IMR-90 (cell line): ENCODE data around the gene GPR17. TPM values are rescaled to one million over a fixed set of nuclear protein-coding genes. Genes with fewer than 3 reads are reported as not detected.

Experiments
- ATAC-seq: fragments of 200-7000 bp; cut with Tn5 transposase; 2 replicates; pipeline ENCODE4 v1.9.1; 2020; ENCODE audit warnings: low read depth, mild to moderate bottlenecking, moderate library complexity
- BruUV-seq: library from RNA; stranded (reverse); fragments of 400-500 nt; replicated peaks from 2 replicates; lab custom pipeline; 2021; lab: Mats Ljungman, UMichigan
- CTCF ChIA-PET: fragments of 300-600 bp; formaldehyde crosslinking; extraction: SDS; loops from one replicate; lab custom pipeline; 2021; ENCODE audit warnings: antibody characterized with exemption; lab: Yijun Ruan, JAX
- POLR2A ChIA-PET: fragments of 300-600 bp; sonication (Branson Sonifier 250); formaldehyde crosslinking; loops from one replicate; lab custom pipeline; 2022; ENCODE audit warnings: antibody characterized with exemption; ENCODE audit not compliant: unreplicated experiment; lab: Charles Lee
- DNase-seq: peaks from one replicate; pipeline ENCODE4 v3.0.0; 2013
- H2AFZ ChIP-seq: replicated peaks from 2 replicates; pipeline ENCODE3; 2013; ENCODE audit warnings: low read length, mild to moderate bottlenecking; ENCODE audit not compliant: poor library complexity
- H2AK5ac ChIP-seq: 2 replicates; pipeline ENCODE4 v1.6.1; 2013; ENCODE audit warnings: low read depth, low read length, inconsistent platforms
- H2AK9ac ChIP-seq: replicated peaks from 2 replicates; pipeline ENCODE3; 2013; ENCODE audit warnings: mild to moderate bottlenecking, low read depth, low read length, moderate library complexity; ENCODE audit not compliant: poor library complexity
- H2BK120ac ChIP-seq: 2 replicates; pipeline ENCODE4 v1.6.1; 2013; ENCODE audit warnings: low read depth, low read length, inconsistent platforms
- H2BK15ac ChIP-seq: 3 replicates; pipeline ENCODE4 v1.6.1; 2013; ENCODE audit warnings: low read depth, low read length, inconsistent platforms
- H2BK20ac ChIP-seq: 2 replicates; pipeline ENCODE4 v1.6.1; 2013; ENCODE audit warnings: low read depth, mild to moderate bottlenecking, inconsistent platforms, low read length, moderate library complexity
- H2BK5ac ChIP-seq: 2 replicates; pipeline ENCODE4 v1.6.1; 2013; ENCODE audit warnings: mild to moderate bottlenecking, low read depth, low read length, inconsistent platforms; ENCODE audit not compliant: poor library complexity, severe bottlenecking
- H3K14ac ChIP-seq: replicated peaks from 2 replicates; pipeline ENCODE4 v1.6.1; 2013; ENCODE audit warnings: low read depth, low read length, inconsistent platforms
- H3K18ac ChIP-seq: 2 replicates; pipeline ENCODE4 v1.6.1; 2013; ENCODE audit warnings: low read depth, low read length, control low read depth
- H3K23ac ChIP-seq: 2 replicates; pipeline ENCODE4 v1.6.1; 2013; ENCODE audit warnings: low read depth, low read length, inconsistent platforms
- H3K27ac ChIP-seq: 2 replicates; pipeline ENCODE4 v1.5.1; 2013; ENCODE audit warnings: mild to moderate bottlenecking, control low read depth, low read length; ENCODE audit not compliant: insufficient read depth
- H3K27me3 ChIP-seq: 2 replicates; pipeline ENCODE4 v1.6.1; 2013; ENCODE audit warnings: low read length; ENCODE audit not compliant: control insufficient read depth, insufficient read depth
- H3K36me3 ChIP-seq: 2 replicates; pipeline ENCODE4 v1.6.1; 2013; ENCODE audit warnings: low read length, mixed read lengths; ENCODE audit not compliant: control insufficient read depth, insufficient read depth
- H3K4ac ChIP-seq: 2 replicates; pipeline ENCODE4 v1.6.1; 2013; ENCODE audit warnings: low read depth, low read length, inconsistent platforms
- H3K4me1 ChIP-seq: 2 replicates; pipeline ENCODE4 v1.6.1; 2013; ENCODE audit warnings: low read length, mixed read lengths; ENCODE audit not compliant: control insufficient read depth, insufficient read depth
- H3K4me2 ChIP-seq: 2 replicates; pipeline ENCODE4 v1.6.1; 2013; ENCODE audit warnings: low read depth, mild to moderate bottlenecking, control low read depth, low read length, moderate library complexity
- H3K4me3 ChIP-seq: 2 replicates; pipeline ENCODE4 v1.5.1; 2013; ENCODE audit warnings: low read depth, mild to moderate bottlenecking, control low read depth, low read length, moderate library complexity; ENCODE audit not compliant: insufficient read depth
- H3K56ac ChIP-seq: 2 replicates; pipeline ENCODE4 v1.6.1; 2013; ENCODE audit warnings: low read length, inconsistent platforms; ENCODE audit not compliant: insufficient read depth; ENCODE audit errors: extremely low read depth
- H3K79me1 ChIP-seq, 2 experiments: 2 replicates each; pipeline ENCODE4 v1.6.1; 2013; ENCODE audit warnings: low read length in 2 of 2, inconsistent platforms in 1 of 2, low read depth in 1 of 2
- H3K9ac ChIP-seq: 2 replicates; pipeline ENCODE4 v1.6.1; 2013; ENCODE audit warnings: low read depth, low read length, control low read depth
- H3K9me1 ChIP-seq: 2 replicates; pipeline ENCODE4 v1.6.1; 2013; ENCODE audit warnings: low read length, inconsistent platforms; ENCODE audit not compliant: insufficient read depth
- H3K9me3 ChIP-seq: 2 replicates; pipeline ENCODE4 v1.6.1; 2013; ENCODE audit warnings: low read length; ENCODE audit not compliant: control insufficient read depth, insufficient read depth
- H4K20me1 ChIP-seq: 2 replicates; pipeline ENCODE4 v1.6.1; 2013; ENCODE audit warnings: low read length, inconsistent platforms; ENCODE audit not compliant: insufficient read depth
- H4K5ac ChIP-seq: 2 replicates; pipeline ENCODE4 v1.6.1; 2013; ENCODE audit warnings: mild to moderate bottlenecking, low read depth, low read length, control low read depth
- H4K8ac ChIP-seq, 2 experiments: 2 replicates each; pipeline ENCODE4 v1.6.1; 2013; ENCODE audit warnings: low read depth in 2 of 2, low read length in 2 of 2, control low read depth in 1 of 2, inconsistent platforms in 1 of 2
- H4K91ac ChIP-seq: 2 replicates; pipeline ENCODE4 v1.6.1; 2013; ENCODE audit warnings: low read depth, low read length, inconsistent platforms; ENCODE audit not compliant: insufficient read depth
- RCOR1 ChIP-seq: IDR thresholded peaks from 2 replicates; pipeline ENCODE4 v1.6.1; 2012; ENCODE audit warnings: mild to moderate bottlenecking, low read length, improper control_type of control experiment; ENCODE audit not compliant: insufficient replicate concordance
- WGBS, 2 experiments: methylation state at CpG; one replicate each; pipeline versions ENCODE4 v1.1.5 to v1.1.7; 2013; ENCODE audit warnings: missing lambda C conversion rate in 2 of 2; ENCODE audit not compliant: insufficient read length in 1 of 2; ENCODE audit errors: extremely low coverage in 2 of 2; 5-methylcytosine and 5-hydroxymethylcytosine counted together
- dilution Hi-C: fragments of 300-500 bp; cut with HindIII; formaldehyde crosslinking; loops from one replicate; pipeline ENCODE4 v1.14.3; 2018; ENCODE audit warnings: low sequenced_read_pairs; ENCODE audit not compliant: unreplicated experiment
- in situ Hi-C: fragments of 300-500 bp; cut with MboI; formaldehyde crosslinking; loops from 3 replicates; pipeline ENCODE4 v1.14.3; 2019; ENCODE audit warnings: low sequenced_read_pairs, inconsistent platforms, mixed read lengths
- intact Hi-C: fragments of 100-400 bp; cut with micrococcal nuclease; formaldehyde crosslinking; loops from 2 replicates; pipeline ENCODE4 v1.10.0; 2022
- polyA plus RNA-seq, 3 experiments: library from polyadenylated mRNA; depleted of rRNA; stranded (reverse); fragments of >200 nt; gene quantifications; 2 replicates each; pipeline ENCODE4 v1.2.3, GENCODE V29; 2012; ENCODE audit warnings: low replicate concordance in 1 of 3
- total RNA-seq: library from RNA; depleted of rRNA; stranded (reverse); fragments of >200 nt; gene quantifications from 2 replicates; pipeline ENCODE4 v1.2.3, GENCODE V29; 2012

The GPR17 gene
- total and polyA plus RNA-seq, 2 of the 4 experiments (the other 2 are of a cell fraction) = not detected

GRCh38 chr2:127673291-127674069, 27.5 kb downstream of the GPR17 start:
- H3K23ac ChIP-seq = peak overlapping the region; percentile 54; the same call in 1 of the 2 replicates

More at GRCh38 chr2:127673291-127674069, 27.5 kb downstream of the GPR17 start:
- H3K14ac ChIP-seq = no peak overlapping the region
- H3K4ac ChIP-seq = peak overlapping the region; percentile 74; the same call in 1 of the 2 replicates
- no peak overlapping the region for H2BK20ac ChIP-seq
- H3K18ac ChIP-seq = no peak overlapping the region
- 96% methylated on average over 8 of the region's 17 CpGs; no CpG with 5 or more reads in 1 of the 2 experiments for WGBS, 2 experiments
- in situ Hi-C loops (no loop called here), intact Hi-C loops (loop anchor here (2.0 kb wide), 1 partner anchor 165 kb away; no protein-coding TSS in a partner anchor), dilution Hi-C loops (no loop called here)
- H3K56ac ChIP-seq = no peak overlapping the region
- peak overlapping the region; percentile 79 for H3K4me2 ChIP-seq
- no TSS peak for BruUV-seq
- ChIA-PET POLR2A (interaction anchor here (1.0 kb wide), 1 partner anchor 9 kb away, joined by 3 read pairs; no protein-coding TSS in a partner anchor), CTCF (no interaction called here)
- no peak overlapping the region for H2BK15ac ChIP-seq
- H3K9me3 ChIP-seq = no peaks in the 10 kb centered on the region
- peak overlapping the region; percentile 66 to 87; a peak in 2 of 4 replicates for H4K8ac ChIP-seq
- H3K9ac ChIP-seq = peak overlapping the region; percentile 72; the same call in 1 of the 2 replicates
- peaks cover 10 to 46% of the 10 kb centered on the region in 2 experiments; a peak in 3 of 4 replicates for H3K79me1 ChIP-seq
- no peak overlapping the region for H4K5ac ChIP-seq
- no peak overlapping the region for H3K27ac ChIP-seq
- DNase-seq (no peak), ATAC-seq (no peak)
- peaks cover 17% of the 10 kb centered on the region for H3K27me3 ChIP-seq
- peaks cover 47% of the 10 kb centered on the region for H4K20me1 ChIP-seq
- H3K4me3 ChIP-seq = no peak overlapping the region; the same call in 1 of the 2 replicates
- H2AK5ac ChIP-seq = peak overlapping the region; percentile 56; the same call in 1 of the 2 replicates
- no peaks in the 10 kb centered on the region for H3K36me3 ChIP-seq
- H3K4me1 ChIP-seq = peaks cover 7% of the 10 kb centered on the region; the same call in 1 of the 2 replicates
- peak overlapping the region; percentile 53 for H2AFZ ChIP-seq
- peak overlapping the region; percentile 60 for H4K91ac ChIP-seq
- H2BK120ac ChIP-seq = no peak overlapping the region
- no peak for TF ChIP-seq RCOR1
- peak overlapping the region; percentile 71 for H2AK9ac ChIP-seq
- H3K9me1 ChIP-seq = peaks cover 22% of the 10 kb centered on the region
- H2BK5ac ChIP-seq = no peak overlapping the region
